ENCODE measurements around the gene PDE4B.

DNA sequence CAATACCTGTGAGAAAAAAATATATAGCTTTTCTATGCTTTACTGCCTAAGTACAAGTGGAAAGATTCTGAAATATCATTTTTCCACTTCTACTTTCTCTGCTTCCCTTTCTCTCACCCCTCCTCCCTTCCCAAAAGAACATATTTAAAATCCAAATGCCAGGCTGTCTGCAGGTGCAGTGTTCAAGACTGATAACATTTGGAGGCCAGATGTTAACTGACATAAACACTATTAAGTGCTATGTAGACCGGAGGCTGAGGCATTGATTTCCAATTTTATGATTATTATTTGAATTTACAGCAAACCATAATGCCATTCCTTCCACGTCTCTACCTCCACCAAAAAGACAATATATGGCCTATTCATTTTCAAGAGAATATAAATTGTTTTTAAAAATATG, 444.3 kb downstream of the PDE4B start:
- no peak for TF ChIP-seq CTCF (IDR thresholded peaks at IDR 0.05)
- TF ChIP-seq POLR2A (IDR thresholded peaks at IDR 0.05) = no peak
- TF ChIP-seq POLR2AphosphoS5 (IDR thresholded peaks at IDR 0.05; ENCODE audit: insufficient read depth in 1 of 2, low read depth in 1 of 2) = no peak

Measured in vagina (tissue), 2 donors.